GM23248 (cell line): ENCODE data around the gene TLL2. TPM values are rescaled to one million over a fixed set of nuclear protein-coding genes. Genes with fewer than 3 reads are reported as not detected.

Source experiments
- DNase-seq: peaks from one replicate; pipeline ENCODE4 v3.0.0-alpha.2; 2015
- H2AFZ ChIP-seq: fragments of 200-600 bp; sonication (generic); 2 replicates; pipeline ENCODE4 v1.6.1; 2016; ENCODE audit warnings: antibody characterized with exemption
- H3F3A ChIP-seq: fragments of 200-600 bp; sonication (generic); 2 replicates; pipeline ENCODE4 v1.6.1; 2016; ENCODE audit warnings: mild to moderate bottlenecking, antibody characterized with exemption, mixed run types; ENCODE audit not compliant: insufficient read depth
- H3K27ac ChIP-seq: fragments of 200-600 bp; sonication (generic); 2 replicates; pipeline ENCODE4 v1.5.1; 2016; ENCODE audit warnings: mild to moderate bottlenecking
- H3K27me3 ChIP-seq: fragments of 200-600 bp; sonication (generic); replicated peaks from 2 replicates; pipeline ENCODE4 v1.6.1; 2016; ENCODE audit warnings: mild to moderate bottlenecking; ENCODE audit not compliant: insufficient read depth
- H3K36me3 ChIP-seq: fragments of 200-600 bp; sonication (generic); 2 replicates; pipeline ENCODE4 v1.6.1; 2016; ENCODE audit warnings: low read depth, mild to moderate bottlenecking
- H3K4me1 ChIP-seq: fragments of 200-600 bp; sonication (generic); 2 replicates; pipeline ENCODE4 v1.6.1; 2016; ENCODE audit warnings: mild to moderate bottlenecking; ENCODE audit not compliant: insufficient read depth
- H3K4me2 ChIP-seq: fragments of 200-600 bp; sonication (generic); one replicate; pipeline ENCODE4 v1.6.1; 2016; ENCODE audit warnings: mild to moderate bottlenecking; ENCODE audit not compliant: unreplicated experiment
- H3K4me3 ChIP-seq: fragments of 200-600 bp; sonication (generic); 2 replicates; pipeline ENCODE4 v1.5.1; 2016; ENCODE audit warnings: mild to moderate bottlenecking
- H3K79me2 ChIP-seq: fragments of 200-600 bp; sonication (generic); 2 replicates; pipeline ENCODE4 v1.6.1; 2016; ENCODE audit warnings: mild to moderate bottlenecking; ENCODE audit not compliant: insufficient read depth
- H3K9ac ChIP-seq: fragments of 200-600 bp; sonication (generic); 2 replicates; pipeline ENCODE4 v1.6.1; 2016; ENCODE audit warnings: mild to moderate bottlenecking
- H3K9me2 ChIP-seq: fragments of 200-600 bp; sonication (generic); 2 replicates; pipeline ENCODE4 v1.6.1; 2016; ENCODE audit warnings: mixed run types, mild to moderate bottlenecking, moderate library complexity; ENCODE audit not compliant: insufficient read depth
- H3K9me3 ChIP-seq: fragments of 200-600 bp; sonication (generic); one replicate; pipeline ENCODE4 v1.6.1; 2017; ENCODE audit warnings: low read depth
- H4K20me1 ChIP-seq: fragments of 200-600 bp; sonication (generic); 2 replicates; pipeline ENCODE4 v1.6.0; 2016; ENCODE audit not compliant: insufficient read depth
- EZH2 ChIP-seq: fragments of 200-600 bp; sonication (generic); IDR thresholded peaks from 2 replicates; pipeline ENCODE4 v1.6.1; 2018; ENCODE audit warnings: antibody characterized with exemption, mild to moderate bottlenecking; ENCODE audit not compliant: insufficient read depth, poor library complexity, severe bottlenecking
- EZH2phosphoT487 ChIP-seq: fragments of 200-600 bp; sonication (generic); IDR thresholded peaks from 2 replicates; pipeline ENCODE4 v1.6.1; 2018; ENCODE audit warnings: antibody characterized with exemption, moderate library complexity, mild to moderate bottlenecking, low read depth; ENCODE audit not compliant: insufficient read depth
- WGBS, 2 experiments: methylation state at CpG; one replicate each; pipeline ENCODE4 v1.1.6; 2015 to 2017; ENCODE audit warnings: low lambda C conversion rate in 2 of 2, low coverage in 1 of 2; ENCODE audit errors: missing lambda C conversion rate in 2 of 2; 5-methylcytosine and 5-hydroxymethylcytosine counted together
- in situ Hi-C: fragments of 300-500 bp; cut with MboI; formaldehyde crosslinking; loops from 2 replicates; pipeline ENCODE4 v1.15.0; 2020
- polyA plus RNA-seq: library from polyadenylated mRNA; unstranded; fragments of >200 nt; fragmentation: Nextera tagmentation; extraction: Ambion mirVana; gene quantifications from 2 replicates; pipeline ENCODE4 v1.2.1, GENCODE V29; 2016
- total RNA-seq: library from RNA; depleted of rRNA; stranded (reverse); fragments of >200 nt; shearing (Covaris generic); gene quantifications from 2 replicates; pipeline ENCODE4 v1.2.3, GENCODE V29; 2014

The TLL2 gene
- total and polyA plus RNA-seq, 2 experiments from 2014 or later = 0.43 to 0.71 TPM

DNA sequence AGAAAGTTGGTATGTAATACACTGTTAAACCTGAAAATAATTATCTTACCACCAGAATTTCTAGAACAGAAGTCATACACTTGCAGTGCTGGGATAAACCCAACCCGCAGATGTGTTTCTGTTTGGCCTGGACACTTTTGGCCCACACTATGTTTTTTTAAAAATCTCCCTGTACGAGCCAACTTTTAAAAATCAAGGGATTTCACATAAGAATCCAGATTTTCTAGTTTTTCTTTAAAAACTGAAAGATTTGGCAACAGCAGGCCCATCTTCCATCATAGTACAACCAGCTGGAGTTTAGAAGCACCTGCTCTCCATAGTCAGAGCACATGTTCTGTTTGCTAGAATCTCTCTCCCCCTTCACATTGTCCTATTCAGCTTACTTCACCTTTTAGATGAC is 74.0 kb downstream of the TLL2 start:
- H3K9ac ChIP-seq = no peak overlapping the region
- in situ Hi-C loops = no loop called here

DNA sequence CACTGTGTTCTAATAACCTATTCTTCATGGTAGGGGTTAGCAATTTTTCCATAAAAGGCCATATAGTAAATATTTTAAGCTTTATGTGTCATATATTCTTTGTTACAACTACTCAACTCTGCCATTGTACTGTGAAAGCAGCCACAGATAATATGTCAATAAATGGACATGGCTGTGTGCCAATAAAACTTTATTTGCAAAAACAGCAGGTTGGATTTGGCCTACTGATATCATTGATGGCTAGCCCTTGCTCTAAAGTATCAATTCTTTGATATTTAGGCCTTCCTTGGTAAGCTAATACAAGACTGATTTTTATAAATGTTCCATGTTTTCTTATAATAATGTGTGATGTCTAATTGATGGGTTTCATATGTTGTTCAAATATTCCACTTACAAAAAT is 77.7 kb downstream of the TLL2 start:
- H4K20me1 ChIP-seq = no peaks in the 10 kb centered on the region
- no peak overlapping the region for H3K27ac ChIP-seq
- no peaks in the 10 kb centered on the region for H3F3A ChIP-seq
- H3K4me3 ChIP-seq = no peak overlapping the region
- H3K9me2 ChIP-seq = no peaks in the 10 kb centered on the region
- H3K36me3 ChIP-seq = no peaks in the 10 kb centered on the region
- no peak overlapping the region for H2AFZ ChIP-seq
- H3K9ac ChIP-seq = no peak overlapping the region
- H3K79me2 ChIP-seq = no peaks in the 10 kb centered on the region
- no peaks in the 10 kb centered on the region for H3K9me3 ChIP-seq
- DNase-seq = no peak
- H3K4me2 ChIP-seq = no peak overlapping the region
- in situ Hi-C loops = no loop called here
- no peaks in the 10 kb centered on the region for H3K27me3 ChIP-seq
- TF ChIP-seq EZH2 (no peak), EZH2phosphoT487 (no peak)
- no peaks in the 10 kb centered on the region for H3K4me1 ChIP-seq

More for the DNA sequence above, 74.0 kb downstream of the TLL2 start:
- Histone ChIP-seq H3K9me2 (no peaks in the 10 kb centered on the region), H3K27ac (no peak overlapping the region), H3F3A (no peaks in the 10 kb centered on the region), H3K27me3 (no peaks in the 10 kb centered on the region), H3K4me3 (no peak overlapping the region), H4K20me1 (no peaks in the 10 kb centered on the region), H2AFZ (no peak overlapping the region), H3K36me3 (no peaks in the 10 kb centered on the region), H3K4me1 (no peaks in the 10 kb centered on the region), H3K9me3 (no peaks in the 10 kb centered on the region), H3K79me2 (no peaks in the 10 kb centered on the region), H3K4me2 (no peak overlapping the region)
- 0 to 1% methylated on average over 2 of the region's 2 CpGs for WGBS, 2 experiments
- no peak for DNase-seq
- TF ChIP-seq EZH2phosphoT487 (no peak), EZH2 (no peak)

DNA sequence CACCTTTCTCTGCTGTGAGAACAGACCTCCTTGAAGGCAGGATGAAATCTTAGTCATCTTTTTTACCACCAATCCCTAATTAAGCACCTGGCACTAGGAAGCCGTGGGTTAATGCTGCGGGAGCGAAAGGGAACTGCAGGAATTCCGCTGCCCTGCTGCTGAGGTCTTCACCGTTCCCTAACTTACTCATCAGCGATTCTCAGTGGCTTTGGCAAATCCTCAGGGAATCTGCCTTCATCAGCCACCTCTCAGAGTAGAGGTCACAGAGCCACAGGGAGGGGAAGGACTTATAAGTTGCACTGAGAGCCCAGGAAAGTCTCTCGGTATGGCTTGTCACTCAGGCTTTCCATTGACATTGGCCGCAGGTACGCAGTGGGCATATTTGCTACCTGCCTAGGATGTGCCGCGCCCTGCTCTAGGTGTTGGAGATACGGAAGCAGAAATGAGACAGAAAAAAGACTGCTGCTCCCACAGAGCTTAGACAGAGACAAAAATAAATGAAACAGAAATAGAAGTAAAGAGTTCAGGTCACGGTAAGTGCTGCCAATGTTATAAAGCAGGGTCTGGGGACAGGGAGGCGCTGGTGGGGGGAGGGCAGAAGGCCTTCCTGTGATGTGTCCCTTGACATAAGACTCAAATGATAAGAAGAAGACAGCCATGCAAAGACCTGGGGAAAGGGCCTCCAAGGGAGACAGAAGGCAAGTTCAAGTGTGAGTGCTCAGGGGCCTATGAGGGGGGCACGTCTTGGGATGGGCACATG is 82.3 kb downstream of the TLL2 start:
- H3K9me2 ChIP-seq = no peaks in the 10 kb centered on the region
- no peak overlapping the region for H3K4me2 ChIP-seq
- peaks cover 12% of the 10 kb centered on the region; the same call in 1 of the 2 replicates for H3K27me3 ChIP-seq
- H3K4me3 ChIP-seq = no peak overlapping the region
- WGBS, 2 experiments = 67 to 69% methylated on average over 15 of the region's 15 CpGs
- in situ Hi-C loops = no loop called here
- no peak overlapping the region for H2AFZ ChIP-seq
- TF ChIP-seq EZH2 (no peak), EZH2phosphoT487 (no peak)
- no peak overlapping the region for H3K27ac ChIP-seq
- no peaks in the 10 kb centered on the region for H3F3A ChIP-seq
- H3K9ac ChIP-seq = no peak overlapping the region
- no peaks in the 10 kb centered on the region for H3K4me1 ChIP-seq
- no peaks in the 10 kb centered on the region for H4K20me1 ChIP-seq
- H3K9me3 ChIP-seq = no peaks in the 10 kb centered on the region
- H3K79me2 ChIP-seq = no peaks in the 10 kb centered on the region
- H3K36me3 ChIP-seq = no peaks in the 10 kb centered on the region
- DNase-seq = no peak

DNA sequence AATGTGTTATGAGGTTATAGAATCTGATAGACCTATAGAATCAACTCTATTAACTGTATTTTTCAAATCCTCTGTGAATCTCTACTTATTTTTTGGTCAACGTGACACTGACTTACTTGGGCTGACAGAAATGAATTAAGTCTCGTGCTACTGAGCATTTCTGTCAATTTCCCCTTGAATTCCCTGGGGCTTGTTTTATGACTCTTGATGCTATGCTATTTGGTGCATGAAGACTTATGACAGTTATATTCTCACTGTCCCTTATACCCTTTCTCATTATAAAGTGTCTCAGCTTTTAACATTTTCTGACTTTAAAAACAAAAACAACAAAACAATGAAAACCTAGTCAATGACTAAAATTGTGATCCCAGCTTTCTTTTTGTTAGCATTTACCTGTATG is 86.4 kb downstream of the TLL2 start:
- in situ Hi-C loops = no loop called here
- no peak for DNase-seq
- Histone ChIP-seq H3F3A (no peaks in the 10 kb centered on the region), H3K36me3 (no peaks in the 10 kb centered on the region), H4K20me1 (no peaks in the 10 kb centered on the region), H3K4me3 (no peak overlapping the region), H3K27ac (no peak overlapping the region), H2AFZ (no peak overlapping the region), H3K9me2 (no peaks in the 10 kb centered on the region), H3K9ac (no peak overlapping the region), H3K9me3 (no peaks in the 10 kb centered on the region), H3K79me2 (no peaks in the 10 kb centered on the region), H3K27me3 (peaks cover 26% of the 10 kb centered on the region; the same call in 1 of the 2 replicates), H3K4me1 (no peaks in the 10 kb centered on the region), H3K4me2 (no peak overlapping the region)
- 14 to 24% methylated on average over 2 of the region's 2 CpGs for WGBS, 2 experiments
- TF ChIP-seq EZH2 (no peak), EZH2phosphoT487 (no peak)
